GM10847 (cell line): Measurements from ENCODE around the gene ARL3.

Source experiments
- POLR2A ChIP-seq: IDR thresholded peaks from 2 replicates; pipeline ENCODE4 v1.6.1; 2011; ENCODE audit not compliant: insufficient read length; ENCODE audit errors: extremely low read depth

Gene ARL3

DNA sequence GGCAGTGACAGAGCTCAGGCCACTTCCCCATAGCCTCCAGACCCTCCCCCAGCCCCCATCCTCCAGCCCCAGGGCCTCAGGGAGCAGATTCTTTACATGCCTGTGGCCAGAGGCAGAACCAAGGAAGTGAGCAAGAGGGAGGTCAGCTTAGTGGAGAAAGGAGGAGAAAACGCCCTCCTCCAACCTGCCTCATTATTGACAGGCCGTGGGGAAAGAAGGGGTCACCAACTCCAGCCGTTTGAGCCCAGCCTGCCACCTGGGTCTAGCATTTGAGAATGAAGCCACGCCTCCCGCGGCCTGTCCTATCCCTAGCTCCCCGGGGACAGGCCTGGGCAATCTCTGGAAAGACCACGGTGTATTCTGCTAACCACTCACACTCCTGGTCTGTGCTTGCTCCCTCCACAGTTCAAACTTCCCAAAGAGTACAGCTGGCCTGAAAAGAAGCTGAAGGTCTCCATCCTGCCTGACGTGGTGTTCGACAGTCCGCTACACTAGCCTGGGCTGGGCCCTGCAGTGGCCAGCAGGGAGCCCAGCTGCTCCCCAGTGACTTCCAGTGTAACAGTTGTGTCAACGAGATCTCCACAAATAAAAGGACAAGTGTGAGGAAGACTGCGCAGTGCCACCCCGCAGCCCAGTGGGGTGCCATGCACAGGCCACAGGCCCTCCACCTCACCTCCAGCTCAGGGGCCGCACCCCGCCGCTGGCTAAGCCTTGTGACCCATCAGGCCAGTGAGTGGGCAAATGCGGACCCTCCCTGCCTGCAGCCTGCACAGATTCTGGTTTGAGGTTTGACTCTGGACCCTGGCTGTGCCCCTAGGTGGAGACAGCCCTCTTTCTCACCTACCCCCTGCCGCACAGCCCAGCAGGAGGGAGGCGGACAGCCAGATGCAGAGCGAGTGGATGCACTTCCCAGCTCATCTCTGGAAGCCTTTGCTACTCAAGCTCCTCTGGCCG, 84.3 kb downstream of the ARL3 start:
- TF ChIP-seq POLR2A = no peak

DNA sequence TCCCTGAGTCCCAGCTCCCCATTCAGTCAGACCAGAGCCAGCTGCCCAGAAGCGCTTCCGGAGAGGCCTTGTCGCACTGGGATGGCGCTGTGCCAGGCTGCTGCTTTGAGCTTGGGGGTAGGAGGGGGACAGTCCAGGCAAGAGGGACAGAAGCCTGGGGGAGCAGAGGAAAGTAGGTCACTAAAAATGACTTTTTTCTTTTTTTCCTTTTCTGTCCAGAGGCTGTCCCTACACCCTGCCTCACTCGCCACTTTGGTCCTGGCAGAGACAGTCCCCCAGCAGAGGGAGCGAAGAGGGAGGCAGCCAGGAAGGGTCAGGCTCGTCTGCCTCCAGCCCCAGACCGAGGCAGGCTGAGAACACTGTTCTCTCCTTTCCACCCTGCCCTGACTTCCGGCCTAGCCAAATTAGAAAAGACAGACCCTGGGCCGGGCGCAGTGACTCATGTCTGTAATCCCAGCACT, 85.7 kb downstream of the ARL3 start:
- TF ChIP-seq POLR2A = no peak

DNA sequence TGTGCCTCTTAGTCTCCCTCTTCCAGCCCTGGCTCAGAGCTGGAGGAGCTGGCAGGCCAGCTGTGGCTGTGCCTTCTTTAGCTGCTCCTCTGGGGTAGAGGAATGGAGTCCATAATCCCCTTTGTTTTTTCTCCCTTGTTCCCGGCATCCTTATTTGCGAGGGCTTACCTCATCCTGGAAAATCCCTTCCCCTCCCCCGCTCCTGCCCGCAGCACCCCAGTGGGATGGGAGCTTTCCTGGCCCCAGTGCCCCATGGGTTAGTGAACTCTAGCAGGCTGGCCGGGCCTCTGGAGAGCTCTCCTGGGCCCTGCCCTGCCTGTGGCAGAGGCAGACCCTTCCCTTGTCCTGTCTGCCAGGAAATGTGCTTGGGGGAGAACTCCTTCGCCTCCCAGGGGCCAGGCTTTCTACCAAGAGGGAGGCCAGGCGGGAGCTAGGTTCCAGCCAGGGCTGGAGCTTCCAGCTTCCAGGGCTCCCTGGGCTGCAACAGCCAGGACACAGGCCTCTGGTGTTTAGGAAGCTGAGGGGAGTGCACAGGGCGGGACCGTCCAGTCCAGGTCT, 86.4 kb downstream of the ARL3 start:
- no peak for TF ChIP-seq POLR2A

DNA sequence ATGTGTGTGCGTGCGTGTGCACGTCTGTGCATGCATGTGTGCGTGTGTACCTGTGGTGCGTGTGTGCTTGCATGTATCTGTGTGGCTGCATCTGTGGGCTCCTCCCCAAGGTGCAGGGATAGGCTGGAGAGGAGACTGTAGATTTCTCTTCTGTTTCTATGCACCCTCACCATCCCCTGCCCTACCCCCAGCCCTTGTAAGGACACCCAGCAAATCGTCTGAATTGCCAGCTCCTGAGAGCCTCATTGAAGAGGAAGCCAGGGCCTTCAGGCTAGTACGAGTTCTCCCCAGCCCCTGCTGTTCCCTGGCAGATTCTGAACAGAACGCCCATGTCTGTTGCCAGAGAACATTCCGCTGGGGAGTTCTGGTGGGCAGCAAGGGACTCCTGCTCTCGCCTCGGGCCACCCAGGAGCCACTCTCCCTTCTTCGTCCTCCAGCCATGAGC, 86.9 kb downstream of the ARL3 start:
- no peak for TF ChIP-seq POLR2A

DNA sequence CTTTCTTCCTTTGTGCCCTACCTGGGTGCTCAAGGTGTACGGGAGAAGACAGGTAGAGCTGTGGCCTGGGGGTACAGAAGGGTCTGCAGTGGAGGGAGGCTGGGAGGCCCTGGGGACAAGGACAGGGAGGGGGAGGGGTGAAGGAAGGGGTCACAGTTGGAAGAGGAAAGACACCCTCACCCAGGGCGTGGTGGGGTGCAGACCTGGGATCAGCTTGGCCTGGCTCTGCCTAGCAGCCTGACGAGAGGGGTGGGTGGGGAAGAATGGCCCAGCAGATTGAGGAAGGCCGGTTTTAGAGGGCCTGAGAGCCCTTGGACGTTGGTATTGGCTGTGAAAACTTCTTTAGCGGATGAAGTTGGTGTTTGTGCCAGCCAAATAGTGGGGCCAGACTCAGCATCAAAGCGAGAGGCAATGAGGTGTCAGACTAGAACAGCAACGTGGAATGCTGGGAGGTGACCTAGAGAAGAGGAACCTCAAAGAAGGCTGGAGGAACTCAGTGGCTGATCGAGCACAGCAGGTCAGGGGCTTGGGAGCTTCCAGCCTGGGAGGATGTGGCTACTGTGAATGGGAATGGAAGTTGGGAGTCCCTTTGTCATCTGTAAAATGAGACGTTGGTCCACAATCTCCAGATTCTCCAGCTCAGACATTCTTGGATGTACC, 88.0 kb downstream of the ARL3 start:
- TF ChIP-seq POLR2A = no peak

DNA sequence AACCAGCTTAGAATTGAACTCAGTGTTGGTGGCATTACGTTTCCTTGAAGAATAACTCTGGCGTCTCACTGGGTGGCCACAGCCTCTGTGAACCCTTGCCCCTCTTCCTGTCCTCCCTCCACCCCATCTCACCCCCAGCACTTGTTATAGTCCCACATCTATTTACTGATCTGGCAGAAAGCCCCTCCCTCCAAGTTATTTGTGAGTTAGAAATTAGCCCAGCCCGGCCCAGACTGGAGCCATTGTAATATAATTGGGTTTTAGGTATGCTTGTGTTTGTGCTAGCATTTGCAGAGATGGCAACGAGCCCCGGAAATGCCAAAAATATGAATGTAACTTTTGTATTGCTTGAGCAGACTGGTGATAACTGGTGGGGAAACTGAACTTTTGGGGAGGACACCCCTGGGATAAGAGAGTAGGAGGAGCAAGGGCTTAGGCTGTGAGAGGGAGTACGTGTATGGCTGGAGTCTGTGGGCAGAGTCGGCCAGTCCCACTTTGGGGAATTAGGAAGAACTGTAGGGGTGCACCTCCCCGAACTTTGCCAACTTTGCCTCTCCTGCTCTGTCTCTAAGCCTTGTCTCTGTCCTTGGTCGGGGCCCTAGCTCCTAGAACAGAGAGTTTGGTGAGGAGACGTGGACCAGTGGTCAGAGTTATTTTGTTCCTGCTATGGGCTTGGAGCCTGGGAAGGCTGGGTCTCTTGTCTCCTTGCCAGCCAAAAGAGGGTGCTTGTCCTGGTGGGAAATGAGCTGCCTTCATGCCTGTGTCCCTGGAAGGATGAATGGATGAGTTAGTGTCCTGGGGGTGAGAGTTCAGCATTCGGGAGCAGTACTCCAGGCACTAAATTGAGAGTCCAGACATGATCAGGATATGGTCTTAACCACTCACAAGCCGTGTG, 89.2 kb downstream of the ARL3 start:
- no peak for TF ChIP-seq POLR2A

DNA sequence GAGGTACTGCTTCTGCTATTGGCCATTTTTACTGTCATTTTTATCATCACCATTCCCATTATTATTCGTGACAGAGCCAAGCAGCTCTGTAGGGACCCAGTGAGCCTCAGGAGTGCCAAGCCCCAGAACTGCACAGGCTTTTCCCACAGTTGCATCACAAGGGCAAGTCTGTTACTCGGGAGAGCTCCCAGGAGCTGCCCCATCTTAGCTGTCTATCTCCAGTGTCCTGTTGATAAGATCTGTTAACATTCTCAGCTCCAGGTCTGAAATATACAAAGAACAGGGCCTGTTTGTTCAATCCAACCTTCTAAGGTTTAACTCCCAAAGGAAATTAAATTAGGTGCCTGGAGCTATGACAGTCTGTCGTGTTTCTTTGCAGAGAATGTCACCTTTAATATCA, 90.1 kb downstream of the ARL3 start:
- TF ChIP-seq POLR2A = no peak
